HepG2 (cell line): ENCODE results near the gene KCNK6. TPM values are rescaled to one million over a fixed set of nuclear protein-coding genes. Genes with fewer than 3 reads are reported as not detected.
A peak's percentile ranks its signal among the peaks of the same experiment; 100 is the strongest.

Experiments used
- AGO2 ChIP-seq: fragments of 200-400 bp; formaldehyde crosslinking; optimal IDR thresholded peaks from 2 replicates; pipeline ENCODE3; 2017; ENCODE audit warnings: mild to moderate bottlenecking, low read depth, low read length, moderate library complexity
- ARID2 ChIP-seq: sonication (generic); formaldehyde crosslinking; IDR thresholded peaks from 2 replicates; pipeline ENCODE4 v1.8.1; 2022; ENCODE audit warnings: mild to moderate bottlenecking, missing genetic modification reagents, borderline replicate concordance
- CREBL2 ChIP-seq: sonication (generic); formaldehyde crosslinking; IDR thresholded peaks from 2 replicates; pipeline ENCODE4 v1.8.1; 2023; ENCODE audit warnings: missing genetic modification reagents, mild to moderate bottlenecking, borderline replicate concordance
- HDAC1 ChIP-seq: sonication (generic); formaldehyde crosslinking; IDR thresholded peaks from 2 replicates; pipeline ENCODE4 v1.5.1; 2020; ENCODE audit warnings: mild to moderate bottlenecking, missing genetic modification reagents
- JUN ChIP-seq: sonication (generic); formaldehyde crosslinking; IDR thresholded peaks from 2 replicates; pipeline ENCODE4 v1.4.0; 2020; ENCODE audit warnings: mild to moderate bottlenecking, missing genetic modification reagents
- KDM3A ChIP-seq: IDR thresholded peaks from 2 replicates; pipeline ENCODE4 v1.6.1; 2018; ENCODE audit warnings: low read depth, missing compliant biosample characterization
- KLF6 ChIP-seq: IDR thresholded peaks from 2 replicates; pipeline ENCODE4 v1.8.0; 2016; ENCODE audit warnings: missing biosample characterization, missing genetic modification reagents
- MXI1 ChIP-seq: IDR thresholded peaks from 3 replicates; pipeline ENCODE4 v1.6.1; 2012; ENCODE audit warnings: low read depth, low read length, inconsistent platforms, borderline replicate concordance
- NFKB2 ChIP-seq: sonication (generic); formaldehyde crosslinking; IDR thresholded peaks from 2 replicates; pipeline ENCODE4 v1.4.0; 2020; ENCODE audit warnings: missing genetic modification reagents, borderline replicate concordance
- TEAD2 ChIP-seq: sonication (generic); formaldehyde crosslinking; IDR thresholded peaks from 2 replicates; pipeline ENCODE4 v1.9.0; 2021; ENCODE audit warnings: missing genetic modification reagents
- TOE1 ChIP-seq: sonication (generic); formaldehyde crosslinking; IDR thresholded peaks from 2 replicates; pipeline ENCODE4 v1.4.0; 2020; ENCODE audit warnings: mild to moderate bottlenecking, missing genetic modification reagents
- ZBTB38 ChIP-seq: sonication (generic); formaldehyde crosslinking; IDR thresholded peaks from 2 replicates; pipeline ENCODE4 v1.5.1; 2020; ENCODE audit warnings: mild to moderate bottlenecking, missing genetic modification reagents
- ZFP36L2 ChIP-seq: sonication (generic); formaldehyde crosslinking; IDR thresholded peaks from 2 replicates; pipeline ENCODE4 v1.4.0; 2020; ENCODE audit warnings: missing genetic modification reagents
- ZFX ChIP-seq: sonication (generic); formaldehyde crosslinking; IDR thresholded peaks from 2 replicates; pipeline ENCODE4 v1.4.0; 2020; ENCODE audit warnings: mild to moderate bottlenecking, low read depth, missing genetic modification reagents, moderate library complexity
- ZKSCAN8 ChIP-seq: IDR thresholded peaks from 2 replicates; pipeline ENCODE4 v1.6.1; 2016; ENCODE audit warnings: borderline replicate concordance, missing genetic modification reagents, missing compliant biosample characterization
- ZNF205 ChIP-seq: IDR thresholded peaks from 2 replicates; pipeline ENCODE4 v1.6.1; 2018; ENCODE audit warnings: missing biosample characterization, missing genetic modification reagents
- ZNF263 ChIP-seq: sonication (generic); formaldehyde crosslinking; IDR thresholded peaks from 2 replicates; pipeline ENCODE4 v1.4.0; 2020; ENCODE audit warnings: missing genetic modification reagents
- ZNF430 ChIP-seq: sonication (generic); formaldehyde crosslinking; IDR thresholded peaks from 2 replicates; pipeline ENCODE4 v1.9.0; 2021; ENCODE audit warnings: mild to moderate bottlenecking, missing genetic modification reagents
- ZNF451 ChIP-seq: sonication (generic); formaldehyde crosslinking; IDR thresholded peaks from 2 replicates; pipeline ENCODE4 v1.5.0; 2020; ENCODE audit warnings: mild to moderate bottlenecking, missing genetic modification reagents
- ZNF496 ChIP-seq: sonication (generic); formaldehyde crosslinking; IDR thresholded peaks from 2 replicates; pipeline ENCODE4 v1.8.1; 2023; ENCODE audit warnings: mild to moderate bottlenecking, moderate library complexity, missing genetic modification reagents; ENCODE audit not compliant: insufficient replicate concordance
- ZNF609 ChIP-seq: sonication (generic); formaldehyde crosslinking; IDR thresholded peaks from 2 replicates; pipeline ENCODE4 v1.4.0; 2020; ENCODE audit warnings: mild to moderate bottlenecking, missing genetic modification reagents, borderline replicate concordance
- ZNF674 ChIP-seq: sonication (generic); formaldehyde crosslinking; IDR thresholded peaks from 2 replicates; pipeline ENCODE4 v1.5.0; 2020; ENCODE audit warnings: low read depth, mild to moderate bottlenecking, missing genetic modification reagents
- ZNF878 ChIP-seq: sonication (generic); formaldehyde crosslinking; IDR thresholded peaks from 2 replicates; pipeline ENCODE4 v1.8.1; 2023; ENCODE audit warnings: mild to moderate bottlenecking, missing genetic modification reagents, moderate library complexity
- ZSCAN9 ChIP-seq: IDR thresholded peaks from 2 replicates; pipeline ENCODE4 v1.6.1; 2016; ENCODE audit warnings: borderline replicate concordance
- polyA plus RNA-seq, 8 experiments: library from polyadenylated mRNA; depleted of rRNA in 3 of 8; stranded (reverse) in 7 of 8; unstranded in 1 of 8; fragments of >200 nt; fragmentation: Illumina TruSeq in 4 of 8; extraction: Trizol in 4 of 8; gene quantifications; 2 replicates each; pipeline versions ENCODE4 v1.2.1 to v1.2.3, GENCODE V29; 2011 to 2016; ENCODE audit warnings: low read depth in 4 of 8, missing spikeins in 1 of 8, mixed read lengths in 1 of 8; ENCODE audit not compliant: insufficient read depth in 1 of 8
- total RNA-seq, 5 experiments: library from RNA; depleted of rRNA; stranded (reverse); fragments of >200 nt; fragmentation: Illumina TruSeq; extraction: Trizol; gene quantifications; 2 replicates each; pipeline ENCODE4 v1.2.3, GENCODE V29; 2016; ENCODE audit warnings: low read depth in 1 of 5
- TF ChIP-seq, protein P1 (sequence below): sonication (generic); formaldehyde crosslinking; IDR thresholded peaks from 2 replicates; pipeline ENCODE4 v1.4.0; 2020; ENCODE audit warnings: missing genetic modification reagents

The KCNK6 gene
- total and polyA plus RNA-seq, 2 of the 13 experiments (the other 11 are each of a cell fraction or from before 2014, with no cell fraction given), result 0.03 TPM; not detected in 1

DNA sequence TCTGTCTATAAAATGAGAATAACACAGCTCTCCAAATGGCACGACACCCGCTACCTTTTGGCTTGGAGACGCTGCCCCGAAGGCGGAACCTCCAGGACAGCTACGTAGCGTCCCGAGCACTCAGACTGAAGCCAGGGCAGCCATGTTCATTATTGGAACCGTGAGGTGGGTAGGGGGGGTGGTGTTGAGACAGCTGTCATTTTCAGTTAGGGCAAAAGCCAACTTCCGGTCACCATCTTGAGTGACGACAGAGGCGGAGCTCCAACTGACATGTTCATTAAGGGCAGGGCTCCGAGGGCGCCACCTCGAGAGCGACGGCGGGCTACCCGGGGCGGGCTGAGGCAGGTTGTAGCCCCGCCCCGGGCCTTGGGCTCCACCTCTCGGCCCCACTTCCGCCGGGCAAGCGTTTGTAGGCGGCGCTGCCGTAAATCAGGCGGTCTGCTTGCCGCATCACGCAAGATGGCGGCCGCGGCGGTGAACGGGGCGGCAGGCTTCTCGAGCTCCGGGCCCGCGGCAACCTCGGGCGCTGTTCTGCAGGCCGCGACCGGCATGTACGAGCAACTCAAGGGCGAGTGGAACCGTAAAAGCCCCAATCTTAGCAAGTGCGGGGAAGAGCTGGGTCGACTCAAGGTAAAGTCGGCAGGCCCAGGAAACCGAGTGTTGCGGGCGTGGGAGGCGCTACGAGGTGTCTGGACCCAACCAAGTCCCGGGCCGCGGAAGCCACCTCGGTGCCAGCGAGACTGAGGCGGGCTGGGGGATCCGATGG lies 54.9 kb downstream of the KCNK6 start, which contains the start of gene PSMD8 (continued):
- TF ChIP-seq ZNF674 (CRISPR knock-in tag) (peak; percentile 61; the same call in 1 of the 2 replicates), ZKSCAN8 (CRISPR knock-in tag) (peak; percentile 58; the same call in 1 of the 2 replicates), KDM3A (CRISPR knock-in tag) (peak; percentile 85; the same call in 1 of the 2 replicates), ZBTB38 (CRISPR knock-in tag) (peak; percentile 81; the same call in 1 of the 2 replicates), HDAC1 (CRISPR knock-in tag) (peak; percentile 89), CREBL2 (no peak), ZNF878 (CRISPR knock-in tag) (no peak), KLF6 (peak; percentile 66), ZNF430 (CRISPR knock-in tag) (peak; percentile 94; the same call in 1 of the 2 replicates), TOE1 (CRISPR knock-in tag) (peak; percentile 33; the same call in 1 of the 2 replicates), NFKB2 (peak; percentile 93; the same call in 1 of the 2 replicates), ZNF205 (peak; percentile 67), TEAD2 (CRISPR knock-in tag) (no peak), ZNF263 (CRISPR knock-in tag) (peak; percentile 41), ZFP36L2 (CRISPR knock-in tag) (peak; percentile 47; the same call in 1 of the 2 replicates), ZNF496 (CRISPR knock-in tag) (no peak), AGO2 (peak; percentile 65), ZFX (CRISPR knock-in tag) (peak; percentile 100), JUN (CRISPR knock-in tag) (0 out of 2 replicates have a peak, but pooled peaks have one; percentile 57), ZNF609 (CRISPR knock-in tag) (peak; percentile 72), ZSCAN9 (peak; percentile 69; the same call in 1 of the 2 replicates), ZNF451 (CRISPR knock-in tag) (peak; percentile 75; the same call in 1 of the 2 replicates), MXI1 (peak; percentile 82; the same call in 2 of the 3 replicates), ARID2 (0 out of 2 replicates have a peak, but pooled peaks have one; percentile 58)
- TF ChIP-seq, protein P1, sequence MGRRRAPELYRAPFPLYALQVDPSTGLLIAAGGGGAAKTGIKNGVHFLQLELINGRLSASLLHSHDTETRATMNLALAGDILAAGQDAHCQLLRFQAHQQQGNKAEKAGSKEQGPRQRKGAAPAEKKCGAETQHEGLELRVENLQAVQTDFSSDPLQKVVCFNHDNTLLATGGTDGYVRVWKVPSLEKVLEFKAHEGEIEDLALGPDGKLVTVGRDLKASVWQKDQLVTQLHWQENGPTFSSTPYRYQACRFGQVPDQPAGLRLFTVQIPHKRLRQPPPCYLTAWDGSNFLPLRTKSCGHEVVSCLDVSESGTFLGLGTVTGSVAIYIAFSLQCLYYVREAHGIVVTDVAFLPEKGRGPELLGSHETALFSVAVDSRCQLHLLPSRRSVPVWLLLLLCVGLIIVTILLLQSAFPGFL (CRISPR knock-in tag), result peak; percentile 35; the same call in 1 of the 2 replicates
